VCaP (cell line): Measurements from ENCODE around the gene ARHGAP22.

Experiments
- H3K27ac ChIP-seq: fragments of 450-650 bp; 2 replicates; pipeline ENCODE4 v1.5.1; 2017
- TF ChIP-seq, protein P1 (sequence below): fragments of 450-650 bp; conservative IDR thresholded peaks from 2 replicates; pipeline ENCODE4 v1.5.1; 2017; ENCODE audit warnings: mild to moderate bottlenecking, moderate library complexity

Gene ARHGAP22

GRCh38 chr10:48495282-48496045, 109.4 kb downstream of the ARHGAP22 start:
- no peak overlapping the region for H3K27ac ChIP-seq
- TF ChIP-seq, protein P1, sequence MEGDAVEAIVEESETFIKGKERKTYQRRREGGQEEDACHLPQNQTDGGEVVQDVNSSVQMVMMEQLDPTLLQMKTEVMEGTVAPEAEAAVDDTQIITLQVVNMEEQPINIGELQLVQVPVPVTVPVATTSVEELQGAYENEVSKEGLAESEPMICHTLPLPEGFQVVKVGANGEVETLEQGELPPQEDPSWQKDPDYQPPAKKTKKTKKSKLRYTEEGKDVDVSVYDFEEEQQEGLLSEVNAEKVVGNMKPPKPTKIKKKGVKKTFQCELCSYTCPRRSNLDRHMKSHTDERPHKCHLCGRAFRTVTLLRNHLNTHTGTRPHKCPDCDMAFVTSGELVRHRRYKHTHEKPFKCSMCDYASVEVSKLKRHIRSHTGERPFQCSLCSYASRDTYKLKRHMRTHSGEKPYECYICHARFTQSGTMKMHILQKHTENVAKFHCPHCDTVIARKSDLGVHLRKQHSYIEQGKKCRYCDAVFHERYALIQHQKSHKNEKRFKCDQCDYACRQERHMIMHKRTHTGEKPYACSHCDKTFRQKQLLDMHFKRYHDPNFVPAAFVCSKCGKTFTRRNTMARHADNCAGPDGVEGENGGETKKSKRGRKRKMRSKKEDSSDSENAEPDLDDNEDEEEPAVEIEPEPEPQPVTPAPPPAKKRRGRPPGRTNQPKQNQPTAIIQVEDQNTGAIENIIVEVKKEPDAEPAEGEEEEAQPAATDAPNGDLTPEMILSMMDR = no peak

DNA sequence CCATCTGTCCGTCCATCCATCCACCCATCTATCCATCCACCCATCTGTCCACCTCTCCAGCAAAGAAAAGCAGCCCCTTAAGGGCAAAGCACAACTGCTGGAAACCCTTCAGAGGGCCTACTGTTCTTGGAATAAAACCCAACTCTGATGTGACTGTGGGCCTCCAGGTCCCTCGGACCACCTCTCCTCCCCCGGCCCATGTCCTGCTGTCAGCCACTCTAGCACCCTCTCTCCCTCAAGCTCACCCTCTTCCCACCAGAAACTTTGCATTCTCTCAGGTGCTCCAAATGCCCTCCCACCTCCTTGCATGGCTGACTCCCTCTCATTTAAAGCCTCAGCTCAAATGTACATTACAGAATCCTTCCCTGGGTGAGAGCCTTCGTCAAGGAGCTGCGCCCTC, 110.3 kb downstream of the ARHGAP22 start:
- TF ChIP-seq, protein P1 = no peak
- no peak overlapping the region for H3K27ac ChIP-seq

- no peak overlapping the region for H3K27ac ChIP-seq
- TF ChIP-seq, protein P1 = no peak
These were observed 110.8 kb downstream of the ARHGAP22 start for GRCh38 chr10:48494073-48494472.

- H3K27ac ChIP-seq = no peak overlapping the region
- TF ChIP-seq, protein P1 = no peak
These were observed 111.6 kb downstream of the ARHGAP22 start for GRCh38 chr10:48493083-48493871.

- no peak overlapping the region for H3K27ac ChIP-seq
- TF ChIP-seq, protein P1 = no peak
These were observed 112.7 kb downstream of the ARHGAP22 start for GRCh38 chr10:48492201-48492600.

- TF ChIP-seq, protein P1 = no peak
- H3K27ac ChIP-seq = no peak overlapping the region
These were observed 113.3 kb downstream of the ARHGAP22 start for GRCh38 chr10:48491392-48492139.

DNA sequence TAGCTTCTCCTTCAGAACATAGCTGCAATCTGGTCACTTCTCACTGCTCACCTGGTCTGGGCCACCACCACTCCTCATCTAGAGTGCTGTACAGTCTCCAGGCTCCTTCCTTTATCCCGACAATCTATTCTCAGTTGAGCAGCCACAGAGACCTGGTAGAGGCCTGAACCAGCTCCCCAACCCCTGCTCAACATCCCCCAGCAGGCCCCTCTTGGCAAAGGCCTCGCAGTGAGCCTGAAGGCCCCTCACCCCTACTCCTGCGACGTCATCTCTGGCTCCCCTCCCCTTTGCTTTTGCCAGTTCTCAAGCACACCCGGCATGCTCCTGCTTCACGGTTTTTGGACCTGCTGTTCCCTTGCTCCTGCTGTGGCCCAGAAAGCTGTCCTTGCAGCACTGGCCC, 113.9 kb downstream of the ARHGAP22 start:
- TF ChIP-seq, protein P1 = no peak

More for the DNA sequence above, 113.9 kb downstream of the ARHGAP22 start:
- no peak overlapping the region for H3K27ac ChIP-seq
